DND-41 (cell line): ENCODE data around the gene PACS2.

Experiments used
- CTCF ChIP-seq: IDR thresholded peaks from 2 replicates; pipeline ENCODE4 v1.5.1; 2012; ENCODE audit warnings: borderline replicate concordance, low read length, moderate library complexity, mild to moderate bottlenecking; ENCODE audit not compliant: poor library complexity, severe bottlenecking; ENCODE audit errors: extremely low read depth
- EZH2 ChIP-seq: IDR thresholded peaks from 3 replicates; pipeline ENCODE4 v1.6.1; 2012; ENCODE audit warnings: borderline replicate concordance, low read depth, mild to moderate bottlenecking, moderate library complexity, low read length, inconsistent platforms; ENCODE audit not compliant: severe bottlenecking

GRCh38 chr14:105436402-105436801, 121.9 kb downstream of the PACS2 start:
- TF ChIP-seq EZH2 = no peak
- TF ChIP-seq CTCF = no peak
